ENCODE measurements around the gene APOD. TPM values are rescaled to one million over a fixed set of nuclear protein-coding genes. Genes with fewer than 3 reads are reported as not detected.

Gene APOD
- total and polyA plus RNA-seq, 10 of the 15 experiments (the other 5 are each of a cell fraction or from before 2014, with no cell fraction given): 0.06 to 0.77 (median 0.47) TPM; not detected in 3

DNA sequence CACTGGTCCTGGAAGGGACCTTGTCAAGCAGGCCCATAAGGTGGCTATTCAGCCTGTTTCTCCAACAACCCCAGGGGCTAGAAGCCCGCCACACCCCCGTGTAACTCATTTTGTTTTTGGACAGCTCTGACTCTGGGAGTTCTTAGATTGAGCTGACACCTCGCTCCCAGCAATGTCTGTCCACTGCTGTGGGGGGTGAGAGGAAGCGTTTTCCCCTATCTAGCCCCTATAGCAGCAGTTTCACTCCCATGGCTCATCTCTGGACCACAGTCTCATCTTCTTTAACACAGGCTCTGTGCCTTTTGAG lies 39.6 kb downstream of the APOD start (continued):
- TF ChIP-seq, protein P1, sequence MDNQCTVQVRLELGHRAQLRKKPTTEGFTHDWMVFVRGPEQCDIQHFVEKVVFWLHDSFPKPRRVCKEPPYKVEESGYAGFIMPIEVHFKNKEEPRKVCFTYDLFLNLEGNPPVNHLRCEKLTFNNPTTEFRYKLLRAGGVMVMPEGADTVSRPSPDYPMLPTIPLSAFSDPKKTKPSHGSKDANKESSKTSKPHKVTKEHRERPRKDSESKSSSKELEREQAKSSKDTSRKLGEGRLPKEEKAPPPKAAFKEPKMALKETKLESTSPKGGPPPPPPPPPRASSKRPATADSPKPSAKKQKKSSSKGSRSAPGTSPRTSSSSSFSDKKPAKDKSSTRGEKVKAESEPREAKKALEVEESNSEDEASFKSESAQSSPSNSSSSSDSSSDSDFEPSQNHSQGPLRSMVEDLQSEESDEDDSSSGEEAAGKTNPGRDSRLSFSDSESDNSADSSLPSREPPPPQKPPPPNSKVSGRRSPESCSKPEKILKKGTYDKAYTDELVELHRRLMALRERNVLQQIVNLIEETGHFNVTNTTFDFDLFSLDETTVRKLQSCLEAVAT (IDR thresholded peaks at IDR 0.05): no peak
- TF ChIP-seq NFYB (IDR thresholded peaks at IDR 0.05; ENCODE audit: insufficient read depth, low read depth, low read length) (no peak), IKZF2 (IDR thresholded peaks at IDR 0.05) (no peak), ZZZ3 (IDR thresholded peaks at IDR 0.05; ENCODE audit: control insufficient read depth, insufficient read length, low read depth) (no peak), EED (IDR thresholded peaks at IDR 0.05; ENCODE audit: low read depth) (no peak), NFXL1 (IDR thresholded peaks at IDR 0.05; ENCODE audit: borderline replicate concordance) (no peak)
- TF ChIP-seq, protein P2, sequence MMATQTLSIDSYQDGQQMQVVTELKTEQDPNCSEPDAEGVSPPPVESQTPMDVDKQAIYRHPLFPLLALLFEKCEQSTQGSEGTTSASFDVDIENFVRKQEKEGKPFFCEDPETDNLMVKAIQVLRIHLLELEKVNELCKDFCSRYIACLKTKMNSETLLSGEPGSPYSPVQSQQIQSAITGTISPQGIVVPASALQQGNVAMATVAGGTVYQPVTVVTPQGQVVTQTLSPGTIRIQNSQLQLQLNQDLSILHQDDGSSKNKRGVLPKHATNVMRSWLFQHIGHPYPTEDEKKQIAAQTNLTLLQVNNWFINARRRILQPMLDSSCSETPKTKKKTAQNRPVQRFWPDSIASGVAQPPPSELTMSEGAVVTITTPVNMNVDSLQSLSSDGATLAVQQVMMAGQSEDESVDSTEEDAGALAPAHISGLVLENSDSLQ (IDR thresholded peaks at IDR 0.05): no peak
- TF ChIP-seq, protein P3, sequence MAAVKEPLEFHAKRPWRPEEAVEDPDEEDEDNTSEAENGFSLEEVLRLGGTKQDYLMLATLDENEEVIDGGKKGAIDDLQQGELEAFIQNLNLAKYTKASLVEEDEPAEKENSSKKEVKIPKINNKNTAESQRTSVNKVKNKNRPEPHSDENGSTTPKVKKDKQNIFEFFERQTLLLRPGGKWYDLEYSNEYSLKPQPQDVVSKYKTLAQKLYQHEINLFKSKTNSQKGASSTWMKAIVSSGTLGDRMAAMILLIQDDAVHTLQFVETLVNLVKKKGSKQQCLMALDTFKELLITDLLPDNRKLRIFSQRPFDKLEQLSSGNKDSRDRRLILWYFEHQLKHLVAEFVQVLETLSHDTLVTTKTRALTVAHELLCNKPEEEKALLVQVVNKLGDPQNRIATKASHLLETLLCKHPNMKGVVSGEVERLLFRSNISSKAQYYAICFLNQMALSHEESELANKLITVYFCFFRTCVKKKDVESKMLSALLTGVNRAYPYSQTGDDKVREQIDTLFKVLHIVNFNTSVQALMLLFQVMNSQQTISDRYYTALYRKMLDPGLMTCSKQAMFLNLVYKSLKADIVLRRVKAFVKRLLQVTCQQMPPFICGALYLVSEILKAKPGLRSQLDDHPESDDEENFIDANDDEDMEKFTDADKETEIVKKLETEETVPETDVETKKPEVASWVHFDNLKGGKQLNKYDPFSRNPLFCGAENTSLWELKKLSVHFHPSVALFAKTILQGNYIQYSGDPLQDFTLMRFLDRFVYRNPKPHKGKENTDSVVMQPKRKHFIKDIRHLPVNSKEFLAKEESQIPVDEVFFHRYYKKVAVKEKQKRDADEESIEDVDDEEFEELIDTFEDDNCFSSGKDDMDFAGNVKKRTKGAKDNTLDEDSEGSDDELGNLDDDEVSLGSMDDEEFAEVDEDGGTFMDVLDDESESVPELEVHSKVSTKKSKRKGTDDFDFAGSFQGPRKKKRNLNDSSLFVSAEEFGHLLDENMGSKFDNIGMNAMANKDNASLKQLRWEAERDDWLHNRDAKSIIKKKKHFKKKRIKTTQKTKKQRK (IDR thresholded peaks at IDR 0.05; ENCODE audit: low read depth, low read length): no peak

All from GM12878 (cell line).